T-cell (primary cell): ENCODE results near the gene SLC9A9. TPM values are rescaled to one million over a fixed set of nuclear protein-coding genes. Genes with fewer than 3 reads are reported as not detected.

Experiments used
- ATAC-seq, 4 experiments: fragments of 200-7000 bp in 3 of 4; fragments of 150-1000 bp in 1 of 4; cut with Tn5 transposase; replicated peaks in 1 of 4; 1 replicate in 3 of 4; 2 replicates in 1 of 4; pipeline ENCODE4 v1.10.0; 2021; ENCODE audit warnings: moderate library complexity in 3 of 4, mild to moderate bottlenecking in 2 of 4, moderate number of reproducible peaks in 1 of 4
- CTCF ChIA-PET, 2 donors: fragments of 300-600 bp; sonication (Branson Sonifier 250); formaldehyde crosslinking; loops; one replicate each; lab custom pipeline; 2022; ENCODE audit warnings: antibody characterized with exemption in 2 of 2; lab: Charles Lee
- POLR2A ChIA-PET, 2 donors: fragments of 300-600 bp; sonication (Branson Sonifier 250); formaldehyde crosslinking; loops; one replicate each; lab custom pipeline; 2022; ENCODE audit warnings: antibody characterized with exemption in 2 of 2; lab: Charles Lee
- DNase-seq, 35 experiments: peaks; one replicate each; pipeline versions ENCODE4 v3.0.0 to v3.0.0-alpha.2; 2013 to 2023
- H3K27ac ChIP-seq: one replicate; pipeline ENCODE4 v1.5.1; 2013; ENCODE audit warnings: low read length
- H3K27me3 ChIP-seq, 2 experiments: replicated peaks in 1 of 2; 1 replicate in 1 of 2; 2 replicates in 1 of 2; pipeline versions ENCODE4 v1.6.1 to v1.7.0; 2013; ENCODE audit warnings: low read length in 1 of 2, mixed read lengths in 1 of 2; ENCODE audit not compliant: control insufficient read depth in 2 of 2, insufficient read depth in 2 of 2; ENCODE audit errors: extremely low read depth in 1 of 2
- H3K36me3 ChIP-seq, 2 donors: 1 replicate in 1 of 2; 2 replicates in 1 of 2; pipeline versions ENCODE4 v1.6.1 to v1.7.0; 2013; ENCODE audit warnings: low read length in 1 of 2; ENCODE audit not compliant: control insufficient read depth in 2 of 2, insufficient read depth in 1 of 2; ENCODE audit errors: extremely low read depth in 1 of 2
- H3K4me1 ChIP-seq, 2 experiments: 1 replicate in 1 of 2; 2 replicates in 1 of 2; pipeline versions ENCODE4 v1.6.1 to v1.7.0; 2013; ENCODE audit warnings: low read length in 2 of 2, mixed read lengths in 1 of 2; ENCODE audit not compliant: insufficient read depth in 2 of 2, control insufficient read depth in 1 of 2; ENCODE audit errors: extremely low read depth in 1 of 2
- H3K4me3 ChIP-seq, 2 donors: 1 replicate in 1 of 2; 2 replicates in 1 of 2; pipeline versions ENCODE4 v1.5.1 to v1.7.0; 2013; ENCODE audit warnings: mild to moderate bottlenecking in 2 of 2, low read length in 1 of 2, moderate library complexity in 1 of 2; ENCODE audit not compliant: control insufficient read depth in 1 of 2; ENCODE audit errors: extremely low read depth in 1 of 2
- H3K9me3 ChIP-seq: 2 replicates; pipeline ENCODE4 v1.7.0; 2013
- H3K27ac Mint-ChIP-seq, 2 donors: one replicate each; pipeline ENCODE4 v1.8.0; 2020 to 2021; ENCODE audit warnings: mild to moderate bottlenecking in 2 of 2, mixed read lengths in 2 of 2
- H3K27me3 Mint-ChIP-seq, 2 donors: one replicate each; pipeline ENCODE4 v1.8.0; 2021 to 2022; ENCODE audit warnings: mixed read lengths in 2 of 2
- H3K36me3 Mint-ChIP-seq: one replicate; pipeline ENCODE4 v1.8.0; 2021; ENCODE audit warnings: mixed read lengths
- H3K4me1 Mint-ChIP-seq, 3 donors: one replicate each; pipeline ENCODE4 v1.8.0; 2020 to 2022; ENCODE audit warnings: mixed read lengths in 3 of 3, mild to moderate bottlenecking in 1 of 3
- H3K4me3 Mint-ChIP-seq, 3 donors: one replicate each; pipeline ENCODE4 v1.8.0; 2020 to 2022; ENCODE audit warnings: mild to moderate bottlenecking in 3 of 3, mixed read lengths in 3 of 3, moderate library complexity in 3 of 3
- H3K9me3 Mint-ChIP-seq, 3 donors: one replicate each; pipeline ENCODE4 v1.8.0; 2020 to 2022; ENCODE audit warnings: mixed read lengths in 3 of 3
- WGBS: methylation state at CpG from one replicate; pipeline ENCODE4 v1.1.5; 2013; ENCODE audit warnings: missing lambda C conversion rate; ENCODE audit not compliant: insufficient coverage; 5-methylcytosine and 5-hydroxymethylcytosine counted together
- total RNA-seq, 35 experiments: library from RNA in 6 of 35; stranded (reverse) in 6 of 35; fragments of 120-200 nt in 1 of 35; gene quantifications; one replicate each; pipeline versions ENCODE4 v1.2.1 to v1.2.4 and lab custom pipeline; 2013 to 2026

Gene SLC9A9
- total RNA-seq, 5 donors from 2014 or later (not counting 1 experiment from before 2014, with no cell fraction given): 11.2 to 36.8 (median 17.8) TPM

DNA sequence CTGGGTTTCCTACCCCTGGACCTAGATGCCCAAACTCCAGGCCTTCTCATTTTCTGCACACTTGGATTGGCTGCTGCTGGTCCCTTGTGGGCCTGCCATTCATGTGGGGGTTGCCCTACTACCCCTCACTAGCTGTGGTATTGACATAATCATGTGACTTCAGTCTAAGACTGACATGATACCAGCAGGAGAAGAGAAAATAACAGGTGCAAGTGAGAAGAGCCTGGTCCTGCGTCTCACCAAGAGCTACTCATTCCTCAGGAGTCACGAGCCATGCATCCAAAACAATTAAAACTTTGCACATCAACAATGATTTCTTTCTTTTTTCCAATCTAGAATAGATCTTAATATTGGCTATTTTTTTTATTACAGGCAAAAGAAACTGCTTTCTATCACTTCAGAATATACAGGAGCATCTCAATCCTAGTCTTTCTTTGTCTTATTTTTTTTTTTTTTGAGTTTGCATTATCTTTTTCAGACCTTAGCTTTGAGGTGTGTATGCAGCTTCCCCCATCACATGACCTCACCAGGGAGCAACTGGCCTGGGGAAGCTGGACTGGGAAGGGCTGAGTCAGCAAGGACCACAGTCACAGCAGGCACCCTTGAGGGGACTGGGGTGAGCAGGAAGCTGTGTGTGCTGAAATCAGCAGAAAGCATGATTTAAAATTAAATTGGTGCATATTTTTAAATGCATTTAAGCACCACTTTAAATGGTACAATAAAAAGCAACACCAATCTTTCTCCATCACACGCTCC is 27.6 kb downstream of the SLC9A9 start:
- ChIA-PET POLR2A (interaction anchor here in 1 of 2 donors (0.7 kb wide), 1 partner anchor 45 kb away, joined by 5 read pairs; no protein-coding TSS in a partner anchor), CTCF (no interaction called here)
- no peak overlapping the region for H3K27ac Mint-ChIP-seq

GRCh38 chr3:143819890-143820289 is 28.4 kb downstream of the SLC9A9 start:
- peaks cover 0 to 10% of the 10 kb centered on the region in 2 experiments for H3K4me1 ChIP-seq
- Mint-ChIP-seq H3K4me1 (peaks cover 19 to 32% (median 31%) of the 10 kb centered on the region in 3 donors), H3K27ac (no peak overlapping the region), H3K4me3 (no peak overlapping the region), H3K9me3 (no peaks in the 10 kb centered on the region), H3K36me3 (peaks cover 21% of the 10 kb centered on the region), H3K27me3 (no peaks in the 10 kb centered on the region)
- no peak overlapping the region for H3K4me3 ChIP-seq
- ChIA-PET CTCF (no interaction called here), POLR2A (no interaction called here)
- no CpG with 5 or more reads among the region's 1 CpG for WGBS
- H3K9me3 ChIP-seq: no peaks in the 10 kb centered on the region
- DNase-seq (no peak), ATAC-seq (no peak)
- H3K36me3 ChIP-seq: no peaks in the 10 kb centered on the region
- H3K27ac ChIP-seq: no peak overlapping the region
- no peaks in the 10 kb centered on the region for H3K27me3 ChIP-seq

More for the DNA sequence above, 27.6 kb downstream of the SLC9A9 start:
- H3K9me3 Mint-ChIP-seq: no peaks in the 10 kb centered on the region
- H3K36me3 ChIP-seq: no peaks in the 10 kb centered on the region
- DNase-seq (no peak), ATAC-seq (no peak)
- H3K27me3 Mint-ChIP-seq: no peaks in the 10 kb centered on the region
- WGBS: no CpG with 5 or more reads among the region's 3 CpGs
- H3K9me3 ChIP-seq: no peaks in the 10 kb centered on the region
- peaks cover 2 to 12% of the 10 kb centered on the region in 2 experiments for H3K4me1 ChIP-seq
- no peak overlapping the region for H3K4me3 Mint-ChIP-seq
- no peak overlapping the region for H3K4me3 ChIP-seq
- no peak overlapping the region for H3K27ac ChIP-seq
- peaks cover 21% of the 10 kb centered on the region for H3K36me3 Mint-ChIP-seq
- H3K27me3 ChIP-seq: no peaks in the 10 kb centered on the region
- peaks cover 25 to 34% (median 33%) of the 10 kb centered on the region in 3 donors for H3K4me1 Mint-ChIP-seq

GRCh38 chr3:143814443-143814889 is 33.8 kb downstream of the SLC9A9 start:
- H3K4me1 Mint-ChIP-seq: peaks cover 14 to 19% (median 14%) of the 10 kb centered on the region in 3 donors
- POLR2A ChIA-PET: no interaction called here
- ATAC-seq: no peak

GRCh38 chr3:143812481-143812880 is 35.8 kb downstream of the SLC9A9 start:
- ATAC-seq (no peak), DNase-seq (no peak)
- no peaks in the 10 kb centered on the region for H3K9me3 ChIP-seq
- H3K4me3 ChIP-seq: no peak overlapping the region
- H3K27ac Mint-ChIP-seq: no peak overlapping the region
- no peaks in the 10 kb centered on the region for H3K27me3 ChIP-seq
- CTCF ChIA-PET: no interaction called here
- H3K36me3 Mint-ChIP-seq: peaks cover 40% of the 10 kb centered on the region
- peaks cover 0 to 5% of the 10 kb centered on the region in 2 experiments for H3K4me1 ChIP-seq
- no peaks in the 10 kb centered on the region for H3K9me3 Mint-ChIP-seq
- no peak overlapping the region for H3K4me3 Mint-ChIP-seq
- POLR2A ChIA-PET: no interaction called here
- no peak overlapping the region for H3K27ac ChIP-seq
- peaks cover 14 to 19% (median 14%) of the 10 kb centered on the region in 3 donors for H3K4me1 Mint-ChIP-seq
- no CpG with 5 or more reads among the region's 3 CpGs for WGBS
- H3K27me3 Mint-ChIP-seq: no peaks in the 10 kb centered on the region
- H3K36me3 ChIP-seq: no peaks in the 10 kb centered on the region

More at GRCh38 chr3:143814443-143814889, 33.8 kb downstream of the SLC9A9 start:
- Mint-ChIP-seq H3K27ac (no peak overlapping the region), H3K27me3 (no peaks in the 10 kb centered on the region), H3K9me3 (no peaks in the 10 kb centered on the region), H3K4me3 (no peak overlapping the region), H3K36me3 (peaks cover 44% of the 10 kb centered on the region)
- H3K9me3 ChIP-seq: no peaks in the 10 kb centered on the region
- H3K27me3 ChIP-seq: no peaks in the 10 kb centered on the region
- no peaks in the 10 kb centered on the region for H3K36me3 ChIP-seq
- no peak for DNase-seq
- H3K4me3 ChIP-seq: no peak overlapping the region
- WGBS: no CpG with 5 or more reads among the region's 3 CpGs
- H3K27ac ChIP-seq: no peak overlapping the region
- CTCF ChIA-PET: no interaction called here
- peaks cover 0 to 5% of the 10 kb centered on the region in 2 experiments for H3K4me1 ChIP-seq

GRCh38 chr3:143811602-143812001 is 36.7 kb downstream of the SLC9A9 start:
- Histone ChIP-seq H3K36me3 (no peaks in the 10 kb centered on the region), H3K27ac (no peak overlapping the region), H3K9me3 (no peaks in the 10 kb centered on the region), H3K27me3 (no peaks in the 10 kb centered on the region), H3K4me1 (peaks cover 0 to 5% of the 10 kb centered on the region in 2 experiments), H3K4me3 (no peak overlapping the region)
- no peak overlapping the region for H3K27ac Mint-ChIP-seq
- no peaks in the 10 kb centered on the region for H3K27me3 Mint-ChIP-seq
- H3K4me3 Mint-ChIP-seq: no peak overlapping the region
- ChIA-PET CTCF (no interaction called here), POLR2A (interaction anchor here in 1 of 2 donors (0.7 kb wide), 1 partner anchor 125 kb away, joined by 5 read pairs; no protein-coding TSS in a partner anchor)
- DNase-seq: no peak
- H3K36me3 Mint-ChIP-seq: peaks cover 36% of the 10 kb centered on the region
- WGBS: 97% methylated on average over 8 of the region's 8 CpGs
- peaks cover 14 to 19% (median 14%) of the 10 kb centered on the region in 3 donors for H3K4me1 Mint-ChIP-seq
- no peaks in the 10 kb centered on the region for H3K9me3 Mint-ChIP-seq
- no peak for ATAC-seq

DNA sequence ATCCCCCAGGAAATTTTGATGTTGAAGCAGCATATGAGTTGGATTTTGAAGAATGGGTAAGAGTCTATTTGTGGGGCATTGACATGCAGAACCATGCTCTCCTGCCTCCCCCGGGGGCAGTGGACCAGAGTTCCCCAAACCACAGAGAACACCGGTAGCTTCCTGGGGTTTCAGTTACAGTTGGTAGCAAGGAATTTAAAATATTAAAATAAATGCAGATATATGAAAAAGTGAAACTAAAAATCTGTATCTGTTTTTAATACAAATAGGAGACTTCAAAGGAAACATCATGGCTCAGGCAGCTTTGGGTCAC is 37.4 kb downstream of the SLC9A9 start:
- POLR2A ChIA-PET: no interaction called here
- no peak overlapping the region for H3K27ac Mint-ChIP-seq
- no peak overlapping the region for H3K4me3 ChIP-seq

More for the DNA sequence above, 37.4 kb downstream of the SLC9A9 start:
- Mint-ChIP-seq H3K4me3 (no peak overlapping the region), H3K4me1 (peaks cover 14 to 19% (median 14%) of the 10 kb centered on the region in 3 donors), H3K9me3 (no peaks in the 10 kb centered on the region), H3K27me3 (no peaks in the 10 kb centered on the region), H3K36me3 (peaks cover 33% of the 10 kb centered on the region)
- H3K27me3 ChIP-seq: no peaks in the 10 kb centered on the region
- no peak overlapping the region for H3K27ac ChIP-seq
- no peak for DNase-seq
- WGBS: 83% methylated on average over 1 of the region's 2 CpGs
- CTCF ChIA-PET: no interaction called here
- H3K36me3 ChIP-seq: no peaks in the 10 kb centered on the region
- H3K4me1 ChIP-seq: peaks cover 0 to 5% of the 10 kb centered on the region in 2 experiments
- no peak for ATAC-seq
- no peaks in the 10 kb centered on the region for H3K9me3 ChIP-seq
